Esophagus muscularis mucosa (tissue), 4 donors: Measurements from ENCODE around the gene DHRS3.

Source experiments
- EP300 ChIP-seq: sonication (generic); formaldehyde crosslinking; IDR thresholded peaks from one replicate; pipeline ENCODE4 v1.6.1; 2017; ENCODE audit warnings: antibody characterized with exemption
- POLR2A ChIP-seq: fragments of 450-650 bp; IDR thresholded peaks from one replicate; pipeline ENCODE4 v1.6.1; 2017; ENCODE audit warnings: antibody characterized with exemption, moderate library complexity, mild to moderate bottlenecking, low read depth
- POLR2AphosphoS5 ChIP-seq, 2 donors: sonication (generic); formaldehyde crosslinking; IDR thresholded peaks; one replicate each; pipeline ENCODE4 v1.6.1; 2017; ENCODE audit warnings: antibody characterized with exemption in 2 of 2
- TF ChIP-seq, protein P1 (sequence below), 3 experiments: fragments of 200-600 bp in 2 of 3; fragments of 450-650 bp in 1 of 3; sonication (generic) in 2 of 3; IDR thresholded peaks; one replicate each; pipeline ENCODE4 v1.5.1; 2017 to 2019; ENCODE audit warnings: antibody characterized with exemption in 3 of 3, mild to moderate bottlenecking in 2 of 3, moderate library complexity in 1 of 3

DNA sequence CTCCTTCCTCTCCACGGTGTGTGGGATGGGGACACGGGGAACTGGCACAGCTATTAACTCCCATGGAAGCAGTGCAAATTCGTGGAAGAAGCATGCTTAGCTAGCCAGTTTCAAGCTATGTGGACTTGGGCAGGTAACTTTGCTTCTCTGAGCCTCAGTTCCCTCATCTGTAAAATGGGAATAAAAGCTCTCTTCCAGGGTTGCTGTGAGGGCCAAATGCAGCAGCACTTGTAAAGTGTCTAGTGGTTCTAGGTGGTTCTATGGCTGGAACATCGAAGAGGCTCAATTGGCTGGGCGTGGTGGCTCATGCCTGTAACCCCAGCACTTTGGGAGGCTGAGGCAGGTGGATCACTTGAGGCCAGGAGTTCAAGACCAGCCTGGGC, 43.3 kb downstream of the DHRS3 start:
- TF ChIP-seq POLR2A: no peak
- TF ChIP-seq, protein P1, sequence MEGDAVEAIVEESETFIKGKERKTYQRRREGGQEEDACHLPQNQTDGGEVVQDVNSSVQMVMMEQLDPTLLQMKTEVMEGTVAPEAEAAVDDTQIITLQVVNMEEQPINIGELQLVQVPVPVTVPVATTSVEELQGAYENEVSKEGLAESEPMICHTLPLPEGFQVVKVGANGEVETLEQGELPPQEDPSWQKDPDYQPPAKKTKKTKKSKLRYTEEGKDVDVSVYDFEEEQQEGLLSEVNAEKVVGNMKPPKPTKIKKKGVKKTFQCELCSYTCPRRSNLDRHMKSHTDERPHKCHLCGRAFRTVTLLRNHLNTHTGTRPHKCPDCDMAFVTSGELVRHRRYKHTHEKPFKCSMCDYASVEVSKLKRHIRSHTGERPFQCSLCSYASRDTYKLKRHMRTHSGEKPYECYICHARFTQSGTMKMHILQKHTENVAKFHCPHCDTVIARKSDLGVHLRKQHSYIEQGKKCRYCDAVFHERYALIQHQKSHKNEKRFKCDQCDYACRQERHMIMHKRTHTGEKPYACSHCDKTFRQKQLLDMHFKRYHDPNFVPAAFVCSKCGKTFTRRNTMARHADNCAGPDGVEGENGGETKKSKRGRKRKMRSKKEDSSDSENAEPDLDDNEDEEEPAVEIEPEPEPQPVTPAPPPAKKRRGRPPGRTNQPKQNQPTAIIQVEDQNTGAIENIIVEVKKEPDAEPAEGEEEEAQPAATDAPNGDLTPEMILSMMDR (IDR thresholded peaks at IDR 0.05): no peak
- no peak for TF ChIP-seq POLR2AphosphoS5 (IDR thresholded peaks at IDR 0.05)
- no peak for TF ChIP-seq EP300
